ENCODE data around the gene LMNTD2.

LMNTD2 gene

DNA sequence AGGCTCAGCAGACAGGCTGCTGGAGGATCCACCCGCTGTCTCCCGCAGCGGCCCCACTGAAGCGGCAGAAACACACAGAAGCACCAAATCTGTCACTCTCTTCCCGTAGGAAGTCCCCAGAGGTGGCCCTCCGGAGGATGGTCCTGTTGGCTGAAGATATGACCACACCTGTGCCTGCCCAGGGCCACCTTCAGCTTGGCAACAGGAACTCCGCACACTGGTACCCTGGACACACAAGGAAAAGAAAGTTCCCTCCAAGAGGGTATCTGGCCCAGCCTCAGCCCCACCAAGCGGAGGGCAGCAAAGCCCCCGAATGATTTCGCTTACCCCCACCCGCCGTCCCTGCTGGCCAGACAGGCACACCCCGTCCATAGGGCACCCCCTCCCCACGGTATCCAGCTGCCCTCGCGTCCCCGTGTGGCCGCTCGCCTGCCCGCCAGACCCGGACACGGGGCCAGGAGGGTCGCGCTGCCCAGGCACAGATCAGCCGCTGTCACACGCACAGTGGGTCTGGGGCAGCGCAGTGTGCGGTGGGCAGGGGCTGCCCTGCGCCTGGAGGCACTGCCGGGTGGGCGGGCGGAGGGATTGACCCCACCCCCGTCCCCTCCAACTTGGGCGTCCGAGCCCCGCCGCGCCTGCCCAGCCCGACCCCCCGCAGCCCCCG lies 7.2 kb upstream of the LMNTD2 start:
- no peak for DNase-seq

DNA sequence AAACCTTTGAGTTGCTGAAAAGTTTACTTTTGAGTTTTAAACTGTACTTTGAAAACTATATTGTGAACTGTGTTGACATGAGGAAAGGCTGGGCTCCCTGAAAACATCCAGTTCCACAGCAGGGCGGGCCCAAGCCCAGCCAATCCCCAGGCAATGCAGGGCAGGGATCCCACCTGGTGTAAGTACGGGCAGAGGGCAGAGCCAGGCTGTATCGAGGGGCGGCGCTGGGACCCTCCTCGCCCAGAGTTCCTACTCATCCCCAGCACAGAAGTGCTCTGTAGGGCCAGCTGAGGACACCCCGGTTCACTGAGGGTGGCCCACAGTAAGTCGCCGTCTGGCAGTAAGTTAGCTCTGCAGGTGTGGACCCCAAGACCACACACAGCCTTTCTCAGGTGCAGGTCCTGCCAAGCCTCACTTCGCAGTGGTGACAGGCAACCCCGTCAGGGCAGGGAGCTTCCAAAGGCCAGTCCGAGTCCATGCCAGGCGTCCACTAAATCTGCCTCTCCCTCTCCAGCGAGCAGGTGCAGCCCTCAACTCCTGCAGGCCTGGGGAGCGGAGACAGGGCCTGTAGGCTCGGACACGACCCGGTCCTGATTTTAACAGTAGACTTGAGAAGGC lies 6.6 kb upstream of the LMNTD2 start:
- DNase-seq = no peak

- no peak for DNase-seq
Measured at GRCh38 chr11:565921-566509, 5.5 kb upstream of the LMNTD2 start.

GRCh38 chr11:563812-564578 lies 3.5 kb upstream of the LMNTD2 start:
- DNase-seq = no peak

- DNase-seq = no peak
Measured at GRCh38 chr11:563066-563811, 2.7 kb upstream of the LMNTD2 start.

- DNase-seq = no peak
Measured at GRCh38 chr11:562046-562645, 1.6 kb upstream of the LMNTD2 start.

DNA sequence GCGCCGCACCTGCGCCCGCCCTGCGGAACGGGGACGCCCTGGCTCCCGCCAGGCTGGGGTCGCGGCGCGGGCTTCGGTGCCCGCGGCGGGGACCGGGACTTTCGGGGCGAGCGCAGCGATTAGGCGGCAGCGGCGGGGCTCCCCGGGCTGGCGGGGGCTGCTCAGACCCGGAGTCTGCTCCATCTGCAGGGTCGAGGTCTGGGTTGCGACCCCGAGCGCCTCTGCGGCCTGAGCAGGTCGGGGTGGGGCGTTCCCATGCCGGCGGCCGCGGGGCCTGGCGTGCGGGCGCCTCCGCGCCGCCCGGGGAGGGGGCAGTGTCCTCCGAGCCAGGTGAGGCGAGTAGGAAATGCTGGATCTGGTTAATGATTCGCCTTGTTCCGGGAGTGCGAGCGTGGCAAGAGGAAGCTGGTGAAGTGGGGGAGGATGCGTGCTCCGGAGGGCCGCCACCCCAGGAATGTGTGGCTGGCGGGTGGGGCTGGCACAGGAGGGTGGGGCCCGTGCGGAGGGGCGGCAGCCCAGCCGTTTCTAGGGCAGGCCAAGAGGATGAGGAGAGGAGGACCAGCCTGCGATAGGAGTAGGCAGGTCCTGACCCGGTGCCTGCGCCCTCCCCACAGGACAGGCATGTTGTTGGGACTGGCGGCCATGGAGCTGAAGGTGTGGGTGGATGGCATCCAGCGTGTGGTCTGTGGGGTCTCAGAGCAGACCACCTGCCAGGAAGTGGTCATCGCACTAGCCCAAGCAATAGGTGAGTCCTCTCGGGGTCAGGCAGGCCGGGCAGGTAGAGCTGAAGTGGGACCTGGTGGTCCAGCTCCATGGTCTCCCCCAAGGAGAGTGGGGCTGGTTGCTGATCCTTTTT lies 838 bp upstream of the LMNTD2 start:
- peak; percentile 12 for DNase-seq

GRCh38 chr11:559712-560304 lies 730 bp downstream of the LMNTD2 start:
- no peak for DNase-seq

GRCh38 chr11:559020-559620 lies 1.4 kb downstream of the LMNTD2 start:
- no peak for DNase-seq

GRCh38 chr11:558503-558902 lies 2.0 kb downstream of the LMNTD2 start:
- no peak for DNase-seq

- DNase-seq = no peak
Measured at GRCh38 chr11:557328-558132, 3.0 kb downstream of the LMNTD2 start.

DNA sequence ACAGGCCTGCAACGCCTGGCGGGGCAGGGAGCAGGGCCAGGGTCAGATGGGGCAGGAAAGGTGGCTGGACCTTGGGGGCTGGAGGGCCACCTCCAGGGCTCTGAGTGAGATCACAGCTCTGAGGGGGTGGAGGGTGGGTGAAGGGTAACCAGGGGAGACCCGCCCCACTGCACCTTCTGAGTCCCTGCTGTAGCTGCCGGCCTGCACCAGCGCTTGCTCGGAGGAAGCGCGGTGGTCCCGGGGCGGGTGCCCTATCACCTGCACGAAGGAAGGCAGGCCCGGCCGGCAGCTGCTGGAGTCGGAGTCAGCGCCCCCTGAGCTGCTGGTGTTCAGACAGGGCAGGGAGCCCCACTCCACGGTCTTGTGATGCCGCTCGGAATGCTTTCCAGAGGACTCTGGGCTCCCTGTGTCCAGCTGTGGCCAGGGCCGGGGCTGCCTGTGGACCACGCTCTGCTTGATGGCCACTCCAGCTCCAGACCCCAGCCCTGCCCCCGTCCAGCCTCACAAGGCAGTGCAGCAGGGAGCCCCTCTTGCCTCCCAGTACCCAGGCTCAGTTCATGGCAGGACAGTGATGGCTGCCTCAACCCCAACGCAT lies 3.8 kb downstream of the LMNTD2 start:
- no peak for DNase-seq

GRCh38 chr11:555780-556661 lies 4.5 kb downstream of the LMNTD2 start:
- DNase-seq = no peak

- no peak for DNase-seq
Measured at GRCh38 chr11:555227-555779, 5.2 kb downstream of the LMNTD2 start.

- peak; percentile 43 for DNase-seq
Measured at GRCh38 chr11:554428-555226, 5.9 kb downstream of the LMNTD2 start.

- no peak for DNase-seq
Measured at GRCh38 chr11:553988-554340, 6.6 kb downstream of the LMNTD2 start.

Measured in GDM1 (cell line).